GM23248 (cell line): ENCODE measurements around the gene DUSP2.

Experiments used
- EZH2 ChIP-seq: fragments of 200-600 bp; sonication (generic); IDR thresholded peaks from 2 replicates; pipeline ENCODE4 v1.6.1; 2018; ENCODE audit warnings: antibody characterized with exemption, mild to moderate bottlenecking; ENCODE audit not compliant: insufficient read depth, poor library complexity, severe bottlenecking
- EZH2phosphoT487 ChIP-seq: fragments of 200-600 bp; sonication (generic); IDR thresholded peaks from 2 replicates; pipeline ENCODE4 v1.6.1; 2018; ENCODE audit warnings: antibody characterized with exemption, moderate library complexity, mild to moderate bottlenecking, low read depth; ENCODE audit not compliant: insufficient read depth

DNA sequence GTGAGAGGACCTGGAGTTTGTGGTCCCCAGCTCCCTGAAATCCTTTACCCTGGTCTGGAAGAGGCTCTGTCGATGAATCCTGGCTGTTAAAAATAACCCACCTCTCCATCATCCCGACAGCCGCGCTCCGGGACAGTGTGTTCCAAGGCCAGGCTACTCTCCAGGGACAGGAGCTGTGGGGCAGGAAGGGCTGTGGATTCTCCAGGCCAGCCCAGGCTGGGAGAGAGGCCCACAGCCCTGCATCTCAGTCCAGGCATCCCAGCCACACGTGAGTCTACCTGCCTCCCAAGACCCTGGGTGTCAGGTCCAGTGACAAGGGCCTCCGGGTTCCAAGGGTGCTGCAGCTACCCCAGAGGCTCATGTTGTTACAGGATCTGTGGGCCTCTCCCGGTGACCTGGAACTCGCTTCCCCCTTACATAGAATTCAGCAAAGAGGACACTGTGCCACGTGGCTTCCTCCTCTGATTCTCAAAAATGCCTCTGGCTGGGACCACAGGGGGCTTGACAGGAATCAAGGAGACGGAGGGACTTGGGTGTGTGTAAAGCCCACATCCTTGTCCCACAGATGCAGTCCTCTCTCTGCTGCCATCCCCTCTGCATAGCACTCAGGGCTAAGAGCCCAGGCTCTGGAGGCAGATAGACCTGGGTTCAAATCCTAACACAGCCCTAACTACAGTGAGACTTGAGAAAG is 46.2 kb downstream of the DUSP2 start:
- TF ChIP-seq EZH2phosphoT487, result no peak
- no peak for TF ChIP-seq EZH2
